HG02852 (cell line): ENCODE data around the gene TK1.
A peak's percentile ranks its signal among the peaks of the same experiment; 100 is the strongest.
"Not testable (repeated sequence)": the region's sequence is repeated elsewhere in the genome, so short reads cannot be mapped to it uniquely, and the experiment has no call there.

Source experiments
- ATAC-seq: cut with Tn5 transposase; IDR thresholded peaks from one replicate; pipeline ENCODE4 v1.9.1; 2021; ENCODE audit warnings: mild to moderate bottlenecking, moderate library complexity; ENCODE audit not compliant: unreplicated experiment

Gene TK1

DNA sequence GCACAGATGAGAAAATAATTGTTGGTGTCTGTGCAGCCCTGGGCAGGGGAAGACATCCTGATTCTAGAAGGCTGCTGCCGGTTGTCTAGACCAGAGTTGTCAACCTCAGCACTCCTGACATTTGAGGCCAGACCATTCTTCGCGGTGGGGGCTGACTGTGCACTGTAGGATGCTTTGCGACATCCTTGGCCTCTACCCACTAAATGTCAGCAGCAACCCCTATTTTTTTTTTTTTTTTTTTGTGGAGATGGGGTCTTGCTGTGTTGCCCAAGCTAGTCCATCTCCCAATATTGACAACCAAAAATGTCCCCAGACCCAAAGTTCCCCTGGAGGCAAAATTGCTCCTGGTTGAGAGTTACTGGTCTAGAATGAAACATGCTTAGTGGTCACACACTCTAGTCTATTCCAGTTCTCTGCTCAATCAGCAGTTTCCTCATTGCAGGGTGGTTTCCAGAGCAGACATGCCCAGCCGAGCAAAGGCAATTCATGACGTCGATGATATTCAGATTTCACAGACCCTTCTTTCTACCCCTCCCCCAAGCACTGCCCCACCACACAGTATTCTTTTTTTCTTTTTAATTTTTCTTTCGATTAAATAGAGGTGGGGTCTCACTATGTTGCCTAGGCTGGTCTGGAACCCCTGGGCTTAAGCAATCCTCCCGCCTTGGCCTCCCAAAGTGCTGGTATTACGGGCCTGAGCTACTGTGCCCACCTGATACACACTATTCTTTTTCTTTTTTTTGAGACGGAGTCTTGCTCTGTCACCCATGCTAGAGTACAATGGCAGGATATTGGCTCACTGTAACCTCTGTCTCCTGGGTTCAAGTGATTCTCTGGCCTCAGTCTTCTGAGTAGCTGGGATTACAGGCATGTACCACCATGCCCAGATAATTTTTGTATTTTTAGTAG is 31.7 kb downstream of the TK1 start:
- ATAC-seq = peak; percentile 43

- no peak for ATAC-seq
Measured at GRCh38 chr17:78151514-78152008, 35.3 kb downstream of the TK1 start.

GRCh38 chr17:78148286-78149016 is 38.4 kb downstream of the TK1 start:
- ATAC-seq = no peak

DNA sequence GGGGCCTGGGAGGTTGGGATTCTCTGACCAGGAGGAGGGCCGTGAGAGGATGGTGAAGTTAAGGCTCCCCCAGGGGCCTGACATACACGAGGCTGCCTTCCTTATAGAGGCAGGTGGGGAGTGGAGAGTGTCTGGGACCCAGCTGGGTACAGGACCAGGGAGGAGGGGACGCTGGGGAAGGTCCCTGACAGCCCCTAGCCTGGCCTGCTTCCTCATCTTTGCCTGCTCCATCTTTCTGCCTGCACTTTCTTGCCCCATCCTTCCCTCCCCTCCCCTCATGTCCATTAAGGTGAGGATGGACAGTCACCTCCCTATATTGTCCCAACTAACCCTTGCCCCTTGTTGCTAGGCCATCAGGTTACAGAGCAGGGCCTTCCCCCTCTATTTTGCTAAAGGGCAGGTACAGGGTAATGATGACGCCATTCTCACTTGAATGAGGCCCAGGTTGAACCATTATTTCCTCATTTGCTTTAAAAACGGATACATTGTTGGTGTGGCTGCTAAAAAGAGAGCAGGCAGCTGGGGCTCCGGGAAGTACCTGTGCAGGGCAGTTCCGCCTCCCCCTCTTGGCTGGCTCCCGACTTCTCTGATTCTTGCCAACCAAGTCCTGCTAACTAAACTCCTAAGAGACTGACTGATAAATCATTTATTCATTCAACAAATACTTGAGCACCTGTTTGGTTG is 39.4 kb downstream of the TK1 start:
- ATAC-seq = no peak

DNA sequence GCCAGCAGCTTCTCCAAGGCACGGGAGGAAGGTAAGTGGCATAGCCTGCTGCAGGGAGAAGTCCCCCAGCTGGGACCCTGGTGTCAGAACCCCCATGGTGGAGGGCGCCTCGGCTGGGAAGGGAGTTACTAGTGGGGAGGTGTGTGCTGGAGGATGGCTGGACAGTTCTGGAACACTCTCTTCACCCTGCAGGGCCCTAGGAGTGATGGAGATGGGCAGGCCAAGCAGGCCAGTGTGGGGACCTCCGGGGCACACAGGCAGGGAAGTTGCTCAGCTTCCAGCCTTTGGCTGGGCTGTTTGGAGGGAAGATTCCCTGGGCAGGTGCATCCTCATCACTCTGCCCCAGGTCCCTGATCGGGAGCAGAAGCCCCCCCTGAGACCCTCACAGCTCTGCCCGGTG is 40.0 kb downstream of the TK1 start:
- no peak for ATAC-seq

DNA sequence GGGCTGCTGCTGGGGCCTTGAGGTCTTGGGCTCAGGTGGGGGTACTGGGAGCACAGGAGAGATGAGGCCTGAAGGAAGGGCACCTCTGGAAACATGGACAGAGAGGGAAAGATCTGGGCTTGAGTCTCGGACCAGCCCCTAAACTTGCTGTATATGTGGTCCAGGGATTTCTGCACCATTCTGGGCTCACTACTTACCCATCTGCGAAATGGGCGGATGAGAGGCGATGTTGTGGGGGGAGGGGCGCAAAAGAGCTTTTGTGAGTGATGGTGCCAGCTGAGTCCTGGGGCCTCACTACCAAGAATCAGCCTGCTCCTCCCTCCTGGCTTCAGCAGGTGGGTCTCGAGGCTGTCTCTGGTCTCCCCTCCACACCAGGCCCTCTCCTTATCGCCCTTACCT is 40.4 kb downstream of the TK1 start:
- no peak for ATAC-seq

DNA sequence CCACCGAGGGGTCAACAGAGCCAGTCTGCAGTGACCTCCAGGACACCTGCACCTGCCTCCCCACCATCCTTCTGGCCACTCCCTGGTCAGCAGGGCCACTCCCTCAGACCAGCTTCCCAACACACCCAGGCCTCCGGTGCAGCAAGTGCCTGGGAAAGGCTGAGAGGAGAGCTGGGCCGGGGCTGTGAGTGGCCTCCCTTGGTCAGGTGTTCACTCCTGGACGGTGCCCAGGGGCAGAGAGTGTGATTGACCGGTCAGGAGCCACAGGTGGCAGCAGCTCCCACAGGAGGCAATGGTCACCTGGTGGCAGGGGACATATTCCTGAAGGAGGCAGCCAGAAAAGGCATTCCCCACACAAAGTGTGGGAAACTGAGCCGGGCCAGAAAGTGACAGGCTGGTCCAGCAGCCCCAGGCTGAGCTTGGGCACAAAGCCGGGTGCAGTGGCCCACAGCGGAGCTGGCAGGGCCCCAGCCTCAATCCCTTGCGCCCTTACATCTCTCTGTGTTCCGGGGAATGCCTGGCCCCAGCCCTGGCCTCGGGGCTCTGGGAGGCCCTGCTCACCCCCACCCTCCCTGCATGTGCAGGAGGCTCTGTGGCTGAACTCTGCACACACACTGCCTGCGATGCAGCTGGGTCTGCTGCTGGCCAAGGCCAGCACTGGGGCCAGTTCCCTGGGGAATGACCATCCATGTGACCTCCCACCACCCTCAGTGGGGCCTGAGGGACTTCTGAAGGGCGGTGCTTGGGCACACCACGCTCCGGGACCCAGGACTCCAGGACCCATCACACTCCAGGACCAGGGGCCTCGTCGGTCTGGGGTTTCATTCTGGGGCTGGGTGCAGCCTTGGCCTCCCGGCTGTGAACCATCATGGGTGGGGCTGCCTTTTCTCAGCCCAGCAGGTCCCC is 41.9 kb downstream of the TK1 start:
- ATAC-seq = no peak

GRCh38 chr17:78144147-78144719 is 42.6 kb downstream of the TK1 start:
- ATAC-seq = no peak

GRCh38 chr17:78143214-78144146 is 43.4 kb downstream of the TK1 start:
- no peak for ATAC-seq

DNA sequence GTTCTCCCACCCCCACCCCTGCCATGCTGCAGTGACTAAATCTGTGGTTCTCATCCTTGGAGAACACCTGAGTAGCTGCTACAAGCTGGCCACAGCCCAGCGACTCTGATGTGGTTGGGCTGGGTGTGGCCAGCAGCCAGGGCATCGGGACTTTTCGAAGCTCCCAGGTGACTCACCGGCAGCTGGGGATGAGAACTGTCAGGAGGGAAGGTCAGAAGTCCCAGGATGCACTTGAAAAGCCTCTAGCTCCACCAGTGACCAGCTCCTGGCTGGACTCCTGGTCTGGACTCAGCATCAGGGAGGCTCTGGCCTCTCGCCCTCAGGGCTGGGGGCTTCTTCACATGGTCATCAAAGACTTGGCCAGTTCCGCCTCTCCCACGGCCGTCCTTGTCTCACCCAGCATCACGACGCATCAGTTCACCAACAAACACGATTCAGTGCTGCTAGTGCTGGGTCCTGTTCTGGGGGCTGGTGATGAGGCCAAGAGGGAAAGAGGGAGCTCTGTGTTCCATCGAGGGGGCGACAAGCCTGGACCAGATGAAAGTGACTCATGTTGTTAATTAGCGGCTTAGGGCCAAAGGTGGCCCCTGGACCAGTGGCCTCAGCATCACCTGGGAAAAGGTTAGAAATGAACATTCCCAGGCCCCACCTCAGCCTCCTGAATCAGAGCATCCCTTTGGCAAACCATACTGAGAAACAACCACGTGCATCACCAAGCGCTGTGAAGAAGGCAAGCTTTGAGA is 44.6 kb downstream of the TK1 start:
- ATAC-seq = no peak

DNA sequence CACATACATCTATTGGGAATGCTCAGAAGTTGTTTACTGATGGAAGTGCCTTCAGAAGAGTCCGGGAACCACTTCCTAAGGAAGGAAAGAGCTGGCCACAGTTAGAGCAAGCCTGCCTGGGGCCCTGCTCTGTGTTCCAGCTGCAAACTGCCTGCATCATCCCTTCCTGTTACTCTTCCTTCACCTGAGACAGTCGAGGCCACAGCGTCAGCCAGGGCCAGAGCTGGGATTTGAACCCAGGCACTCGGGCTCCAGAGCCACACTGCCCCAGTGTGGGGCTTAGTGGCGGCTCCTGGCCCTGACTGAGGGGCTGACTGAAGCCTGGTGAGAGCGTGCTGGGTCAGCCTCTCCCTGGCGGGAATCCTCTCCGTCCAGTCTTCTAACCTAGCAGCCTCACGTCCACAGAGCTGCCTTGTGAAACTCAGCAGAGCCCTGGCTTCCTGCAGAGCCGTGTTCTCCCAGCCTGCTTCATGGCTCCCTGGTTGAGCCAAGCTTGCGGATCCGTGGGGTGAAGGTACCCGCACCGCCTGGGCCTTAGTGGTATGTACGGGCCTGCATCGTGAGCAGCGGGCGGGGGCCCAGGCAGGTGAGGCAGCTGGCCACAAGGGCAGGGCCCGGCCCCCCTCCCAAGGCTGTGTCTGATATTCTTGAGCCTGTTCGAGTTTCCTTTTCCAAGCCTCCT is 45.3 kb downstream of the TK1 start:
- no peak for ATAC-seq

DNA sequence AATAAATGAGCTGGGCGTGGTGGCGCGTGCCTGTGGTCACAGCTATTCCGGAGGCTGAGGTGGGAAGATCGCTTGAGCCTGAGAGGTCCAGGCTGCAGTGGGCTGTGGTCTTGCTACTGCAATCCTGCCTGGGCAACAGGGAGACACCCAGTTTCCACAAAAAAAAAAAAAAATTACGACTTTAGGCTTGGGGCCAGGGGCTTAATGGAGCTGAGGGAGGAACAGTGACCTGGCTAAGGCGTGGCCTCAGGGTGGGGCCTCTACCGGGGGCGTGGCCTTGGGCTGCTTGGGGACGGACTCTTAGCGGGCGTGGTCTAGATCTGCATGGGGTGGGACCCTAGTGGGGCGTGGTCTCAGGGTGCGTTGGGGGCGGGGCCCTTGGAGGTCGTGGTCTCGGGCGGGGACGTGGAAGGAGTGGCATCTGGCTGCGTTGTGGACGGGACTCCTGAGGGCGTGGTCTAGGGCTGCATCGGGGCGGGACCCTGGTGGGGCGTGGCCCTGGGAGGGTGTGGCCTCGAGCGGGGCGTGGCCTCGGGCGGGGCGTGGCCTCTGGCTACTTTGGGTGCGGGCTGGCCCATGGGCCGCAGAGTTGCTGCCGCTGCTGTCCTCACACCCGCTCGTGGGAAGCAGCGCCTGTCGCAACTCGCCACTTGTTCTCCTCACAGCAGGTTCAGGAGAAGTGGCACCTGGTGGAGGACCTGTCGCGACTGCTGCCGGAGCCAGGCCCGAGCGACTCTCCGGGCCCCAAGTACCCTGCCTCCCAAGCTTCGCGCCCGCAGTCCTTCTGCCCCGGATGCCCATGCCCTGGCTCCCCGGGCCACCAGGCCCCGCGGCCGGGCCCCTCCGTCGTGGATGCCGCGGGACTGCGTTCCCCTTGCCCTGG is 46.4 kb downstream of the TK1 start:
- ATAC-seq = peak; percentile 76

DNA sequence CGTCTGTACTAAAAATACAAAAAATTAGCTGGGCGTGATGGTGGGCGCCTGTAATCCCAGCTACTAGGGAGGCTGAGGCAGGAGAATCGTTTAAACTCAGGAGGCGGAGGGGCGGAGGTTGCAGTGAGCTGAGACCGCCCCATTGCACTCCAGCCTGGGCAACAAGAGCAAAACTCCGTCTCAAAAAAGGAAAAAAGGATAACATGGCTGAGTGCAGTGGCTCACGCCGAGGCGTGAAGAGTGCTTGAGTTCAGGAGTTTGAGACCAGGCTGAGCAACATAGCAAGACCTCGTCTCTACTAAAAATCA is 47.0 kb downstream of the TK1 start:
- ATAC-seq = not testable (repeated sequence)

DNA sequence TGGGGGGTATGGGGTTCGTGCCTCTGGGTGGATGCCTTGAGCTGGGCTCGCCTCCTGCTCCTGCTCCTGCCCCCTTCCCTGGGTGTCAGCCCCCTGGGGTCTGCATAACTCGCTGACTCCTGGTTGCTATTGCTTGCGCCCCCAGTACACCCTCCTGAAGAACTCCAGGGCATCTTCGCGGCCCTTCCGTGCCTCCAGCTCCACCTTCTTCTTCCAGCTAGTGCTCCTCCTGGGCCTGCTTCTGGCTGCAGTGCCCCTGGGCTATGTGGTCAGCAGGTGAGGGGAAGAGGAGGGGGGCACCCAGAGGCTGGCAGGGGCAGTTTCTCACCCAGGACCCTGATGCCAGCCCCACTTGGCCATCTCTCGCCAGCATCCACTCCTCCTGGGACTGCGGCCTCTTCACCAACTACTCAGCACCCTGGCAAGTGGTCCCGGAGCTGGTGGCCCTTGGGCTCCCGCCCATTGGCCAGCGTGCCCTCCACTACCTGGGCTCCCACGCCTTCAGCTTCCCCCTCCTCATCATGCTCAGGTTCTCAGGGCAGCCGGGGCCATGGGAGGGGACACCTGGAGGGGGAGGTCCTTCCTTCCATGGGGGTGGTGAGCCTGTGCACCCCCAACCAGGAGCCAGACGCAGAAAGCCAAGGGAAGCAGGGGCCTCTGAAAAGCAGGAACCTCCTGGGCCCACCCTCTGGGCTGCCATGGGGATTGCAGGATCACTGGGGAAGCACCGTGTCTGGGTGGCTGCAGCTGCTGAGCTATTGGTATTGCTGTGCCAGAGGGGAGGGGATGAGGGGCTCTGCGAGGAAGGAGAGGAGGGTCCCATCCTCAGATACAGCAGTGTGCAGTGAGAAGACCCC is 48.4 kb downstream of the TK1 start:
- ATAC-seq = no peak

GRCh38 chr17:78137392-78138203 is 49.3 kb downstream of the TK1 start:
- no peak for ATAC-seq
